GM19099 (cell line): ENCODE data around the gene GFPT2.

Experiments used
- POLR2A ChIP-seq: IDR thresholded peaks from 3 replicates; pipeline ENCODE4 v1.6.1; 2011; ENCODE audit warnings: low read depth; ENCODE audit not compliant: insufficient read length; ENCODE audit errors: extremely low read depth

GFPT2 gene

DNA sequence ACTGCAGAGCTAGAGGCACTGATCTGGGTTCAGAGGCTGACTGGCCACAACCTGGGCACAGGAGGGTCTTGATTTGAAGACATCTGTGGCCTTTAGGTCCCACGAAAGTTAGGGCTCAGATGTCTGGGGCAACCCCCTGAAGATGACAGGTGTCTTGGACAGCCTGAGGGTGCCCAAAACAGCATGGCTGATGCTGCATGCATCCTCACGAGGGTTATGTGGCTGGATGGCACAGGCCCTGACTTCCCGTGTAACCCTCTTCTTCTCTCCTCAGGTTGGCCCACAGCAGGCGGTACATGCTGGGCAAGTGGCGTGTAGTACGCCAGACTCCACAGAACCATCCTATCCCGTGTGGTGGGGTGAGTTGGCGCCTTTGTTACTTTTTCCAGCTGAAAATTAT is 29.8 kb upstream of the GFPT2 start:
- TF ChIP-seq POLR2A, result no peak

DNA sequence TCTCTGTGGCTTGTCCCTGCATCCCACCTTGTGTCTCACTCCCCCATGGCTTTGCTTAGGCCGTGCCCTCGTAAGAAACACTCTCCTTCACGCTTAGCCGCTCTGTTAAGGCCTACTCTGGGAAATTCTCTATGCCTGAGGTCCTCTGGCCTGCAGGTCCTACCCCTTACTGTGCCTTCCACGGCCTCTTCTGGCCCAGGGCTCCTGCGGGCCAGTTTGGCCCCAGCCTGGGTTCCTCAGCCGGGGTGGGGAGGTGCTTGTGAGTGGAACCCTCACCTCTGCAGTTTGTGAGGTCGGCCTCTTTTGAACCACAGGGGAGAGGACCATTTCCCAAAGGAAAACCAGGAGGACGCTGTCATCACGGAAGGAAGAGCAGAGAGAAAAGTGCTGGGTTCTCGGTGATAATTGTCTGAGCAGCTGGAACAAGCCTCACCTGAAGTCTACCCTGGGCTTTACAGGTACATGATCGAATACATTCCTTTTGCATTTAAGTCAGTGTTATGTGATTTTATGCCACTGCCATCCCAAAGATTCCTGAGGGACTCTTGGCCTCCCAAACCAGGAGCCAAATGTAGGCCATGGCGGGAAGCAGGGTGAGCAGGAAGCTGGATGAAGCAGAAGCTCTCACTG is 28.8 kb upstream of the GFPT2 start:
- no peak for TF ChIP-seq POLR2A

DNA sequence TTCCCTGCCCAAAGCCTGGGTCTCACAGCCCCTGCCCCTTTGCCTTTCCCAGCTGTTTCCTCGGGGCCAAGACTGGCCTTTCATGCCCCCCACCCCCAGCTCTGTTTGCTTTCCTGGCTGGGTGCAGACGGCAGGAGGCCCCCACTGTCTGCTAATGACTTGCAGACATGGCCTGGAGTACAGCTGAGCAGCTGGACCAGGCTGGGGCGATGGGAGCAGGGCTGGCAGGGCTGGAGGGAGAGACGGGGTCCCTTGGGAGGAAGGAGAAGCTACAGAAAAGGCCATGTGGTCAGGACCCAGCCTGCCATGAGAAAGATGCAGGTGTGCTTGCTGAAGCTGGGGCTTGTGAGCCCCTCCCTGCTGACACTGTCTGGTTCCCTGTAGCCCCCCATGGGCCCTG is 28.3 kb upstream of the GFPT2 start:
- TF ChIP-seq POLR2A, result no peak

DNA sequence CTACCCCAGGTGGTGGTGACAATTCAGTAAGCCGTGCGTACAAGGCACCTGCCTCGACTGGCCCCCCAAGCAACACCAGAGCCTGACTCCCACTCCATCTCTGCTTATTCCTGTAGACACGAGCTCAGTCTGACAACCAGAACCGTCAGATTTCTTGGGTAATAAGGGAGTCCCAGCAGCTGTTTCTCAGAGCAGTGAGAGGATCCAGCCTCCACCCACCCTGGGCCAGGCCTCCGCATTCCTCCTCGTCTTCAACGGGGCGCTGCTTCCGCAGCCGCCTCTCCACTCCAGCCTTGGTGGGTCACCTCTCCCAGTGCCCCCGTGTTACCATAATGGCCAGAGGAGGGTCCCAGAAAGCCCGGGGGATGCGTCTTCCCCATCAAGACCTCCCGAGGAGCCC is 27.7 kb upstream of the GFPT2 start:
- TF ChIP-seq POLR2A, result no peak

DNA sequence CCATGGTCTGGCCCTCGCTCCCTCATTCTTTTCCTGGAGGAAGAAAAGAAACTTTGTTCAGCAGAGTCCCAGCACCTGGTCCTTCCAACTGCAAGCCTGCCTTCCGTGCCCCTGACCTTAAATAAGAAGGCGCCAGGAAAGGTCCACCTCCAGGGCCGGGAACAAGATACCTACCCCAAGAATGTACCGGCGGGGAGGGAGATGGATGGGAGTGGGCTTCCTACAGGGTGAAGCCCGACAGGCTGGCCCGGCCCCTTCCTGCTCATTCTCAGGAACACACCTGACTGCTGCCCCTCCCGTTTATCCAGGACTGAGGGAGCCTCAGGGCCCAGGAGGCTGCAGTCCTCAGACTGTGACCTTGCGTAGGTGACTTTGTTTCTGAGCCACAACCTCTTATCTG is 27.3 kb upstream of the GFPT2 start:
- no peak for TF ChIP-seq POLR2A

DNA sequence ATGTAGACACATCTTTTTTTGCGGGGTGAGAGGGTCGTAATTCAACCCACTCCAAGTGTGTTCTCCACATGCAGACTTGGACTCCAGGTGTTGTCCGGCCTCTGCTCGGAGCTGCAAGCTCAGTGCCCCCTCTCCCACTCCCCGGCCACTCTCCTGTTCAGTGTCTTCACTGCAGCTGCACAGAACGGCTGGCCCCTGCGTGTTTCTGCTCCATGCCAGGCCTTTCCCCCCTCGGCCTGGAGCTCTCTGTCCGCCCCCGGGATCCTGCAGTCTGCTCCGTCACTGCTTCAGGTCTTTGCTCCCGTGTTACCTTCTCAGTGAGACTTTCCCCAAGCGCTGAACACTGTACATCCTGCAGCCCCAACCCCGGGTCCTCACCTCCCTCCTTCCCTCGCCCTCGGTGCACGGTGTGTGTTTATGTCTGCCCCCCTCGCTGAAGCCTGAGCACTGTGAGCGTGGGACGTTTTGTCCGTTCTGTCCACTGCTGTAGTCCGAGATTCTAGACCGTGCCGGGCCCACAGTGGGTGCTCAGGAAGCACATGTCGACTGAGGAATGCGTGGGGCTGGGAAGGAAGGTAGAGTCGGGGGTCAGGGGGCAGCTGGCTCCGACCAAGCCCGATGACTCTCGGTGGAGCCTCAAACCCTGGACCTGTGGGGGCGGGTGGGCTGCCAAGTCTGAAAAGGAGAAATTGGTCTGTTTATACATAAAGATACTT is 26.4 kb upstream of the GFPT2 start:
- no peak for TF ChIP-seq POLR2A

DNA sequence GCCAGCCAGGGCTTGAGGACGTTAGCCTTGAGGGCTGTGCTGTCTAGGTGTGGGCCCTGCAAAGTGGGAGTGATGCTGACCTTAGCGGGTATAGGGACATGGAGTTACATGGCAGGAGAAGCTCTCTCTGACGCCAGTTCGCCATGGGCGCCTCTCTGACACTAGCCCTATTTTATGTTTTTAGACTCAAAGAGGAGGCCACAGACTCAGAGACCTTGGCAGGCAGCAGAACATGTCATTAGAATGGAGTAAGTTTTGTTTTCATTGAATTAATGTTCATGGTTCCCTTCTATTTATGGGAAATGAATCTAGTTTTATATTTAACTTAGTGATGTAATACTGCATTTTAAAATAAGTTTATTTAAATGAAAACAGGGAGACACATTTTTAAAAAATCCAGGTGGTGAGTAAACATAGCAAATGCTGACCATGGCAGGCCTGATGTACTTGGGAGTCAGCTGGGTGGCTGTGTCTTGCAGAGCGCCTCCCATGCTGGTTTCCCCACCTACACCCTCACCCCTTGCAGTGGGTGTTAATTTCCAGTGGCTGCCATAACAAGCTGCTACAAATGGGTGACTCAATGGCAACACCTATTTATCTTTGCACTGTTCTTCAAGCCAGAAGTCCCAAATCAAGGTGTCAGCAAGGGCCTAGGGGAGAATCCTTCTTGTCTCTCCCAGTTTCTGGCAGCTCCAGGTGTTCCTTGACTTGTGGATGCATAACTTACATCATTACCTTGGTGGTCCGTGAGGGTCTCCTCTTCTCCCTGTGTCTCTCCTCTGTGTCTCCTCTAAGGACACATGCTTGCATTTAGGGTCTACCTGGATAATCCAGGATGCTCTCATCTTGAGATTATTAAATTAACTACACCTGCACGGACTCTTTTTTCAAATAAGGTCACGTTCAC is 25.6 kb upstream of the GFPT2 start:
- TF ChIP-seq POLR2A, result no peak

DNA sequence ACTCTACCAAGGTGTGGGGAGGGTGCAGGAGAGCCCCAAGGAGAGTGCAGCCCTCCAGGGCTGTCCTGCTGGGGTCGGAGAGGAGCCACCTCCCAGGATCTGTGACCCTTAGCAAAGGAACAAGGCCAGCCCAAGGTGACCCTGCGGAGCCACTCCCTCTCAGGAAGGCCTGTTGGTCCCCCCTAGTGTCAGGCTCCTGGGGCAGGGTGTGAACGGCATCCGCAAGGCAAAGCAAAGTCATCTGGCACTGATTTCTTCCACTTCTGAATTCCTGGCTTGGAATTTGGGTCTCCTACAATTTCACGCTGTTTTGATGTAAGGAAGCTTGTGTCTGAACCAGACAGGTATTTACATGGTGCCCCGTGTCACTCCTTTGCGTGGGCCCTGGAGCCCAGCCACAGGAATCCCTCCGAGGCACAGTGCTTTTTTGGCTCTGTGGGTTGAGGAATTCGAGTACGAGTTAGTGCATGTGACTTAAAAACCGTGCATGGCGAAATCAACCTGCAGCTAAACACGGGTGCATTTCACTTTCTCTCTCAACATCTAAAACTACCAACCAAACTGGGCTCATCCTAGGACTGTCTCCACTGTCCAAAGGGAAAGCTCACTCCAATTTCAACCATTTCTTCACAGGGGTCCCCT is 24.5 kb upstream of the GFPT2 start:
- TF ChIP-seq POLR2A, result no peak

DNA sequence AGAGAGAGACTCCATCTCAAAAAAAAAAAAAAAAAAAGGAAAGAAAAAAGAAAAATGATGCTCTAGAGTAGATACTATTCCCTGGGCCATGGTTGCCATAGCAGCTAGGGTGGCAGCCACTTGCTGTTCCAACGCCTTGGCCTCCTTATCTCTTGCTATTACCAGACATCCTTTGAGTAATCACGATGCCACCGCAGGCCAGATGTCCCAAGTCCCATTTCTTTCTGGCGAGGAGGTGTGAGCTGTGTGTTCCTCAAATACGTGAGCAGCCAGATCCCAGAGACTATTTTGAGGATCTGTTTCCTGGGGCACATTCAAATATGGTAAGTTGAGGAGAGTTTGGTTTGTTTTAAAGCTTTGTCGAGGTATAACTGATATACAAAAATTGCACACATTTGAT is 23.4 kb upstream of the GFPT2 start:
- no peak for TF ChIP-seq POLR2A

DNA sequence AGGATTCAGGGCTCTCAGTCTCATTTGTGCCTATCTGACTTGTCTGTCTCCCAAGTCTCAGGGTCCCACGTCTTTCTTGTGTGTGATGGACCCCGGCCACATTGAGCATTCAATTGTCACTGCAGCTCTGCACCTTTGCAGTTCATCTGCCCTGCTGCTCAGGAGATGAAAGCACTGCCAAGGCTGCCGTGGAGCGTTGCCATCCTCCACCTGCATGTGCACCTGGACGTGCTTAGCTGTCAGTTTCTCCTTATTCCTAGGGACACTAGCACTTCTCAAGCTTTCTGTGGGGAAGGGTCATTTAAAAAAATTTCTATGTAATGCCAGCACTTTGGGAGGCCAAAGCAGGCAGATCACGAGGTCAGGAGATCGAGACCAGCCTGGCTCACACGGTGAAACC is 22.8 kb upstream of the GFPT2 start:
- TF ChIP-seq POLR2A, result no peak

DNA sequence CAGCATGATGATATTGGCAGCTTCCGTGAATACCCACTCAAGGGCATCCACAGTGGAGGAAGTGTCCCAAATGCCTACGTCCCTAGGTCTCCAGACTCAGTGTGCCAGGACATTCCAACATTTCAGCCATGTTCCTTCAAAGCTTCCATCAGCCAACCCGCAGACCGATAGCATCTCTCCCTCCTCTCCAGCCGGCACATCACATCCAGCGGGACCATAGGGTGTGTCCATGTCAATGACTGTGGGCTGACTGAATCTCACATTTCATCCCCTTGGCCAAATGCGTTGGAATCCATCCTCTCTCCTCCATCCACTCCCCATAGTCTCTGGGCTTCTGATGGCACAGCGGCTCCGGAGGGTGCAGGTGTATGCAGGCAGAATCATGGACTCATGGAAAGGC is 22.2 kb upstream of the GFPT2 start:
- TF ChIP-seq POLR2A, result no peak

DNA sequence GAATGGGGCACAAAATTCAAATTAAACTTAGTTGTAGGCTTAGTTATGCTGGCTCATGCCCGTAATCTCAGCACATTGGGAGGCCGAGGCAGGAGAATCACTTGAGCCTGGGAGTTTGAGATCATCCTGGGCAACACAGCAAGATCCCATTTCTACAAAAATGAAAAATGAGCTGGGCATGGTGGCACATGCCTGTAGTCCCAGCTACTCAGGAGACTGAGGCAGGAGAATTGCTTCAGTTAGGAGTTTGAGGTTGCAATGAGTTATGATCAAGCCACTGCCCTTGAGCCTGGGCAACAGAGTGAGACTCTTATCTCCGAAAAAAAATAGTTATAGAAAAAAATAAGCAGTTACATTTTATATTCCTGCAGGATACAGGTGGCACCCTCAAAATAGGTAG is 20.7 kb upstream of the GFPT2 start:
- no peak for TF ChIP-seq POLR2A

DNA sequence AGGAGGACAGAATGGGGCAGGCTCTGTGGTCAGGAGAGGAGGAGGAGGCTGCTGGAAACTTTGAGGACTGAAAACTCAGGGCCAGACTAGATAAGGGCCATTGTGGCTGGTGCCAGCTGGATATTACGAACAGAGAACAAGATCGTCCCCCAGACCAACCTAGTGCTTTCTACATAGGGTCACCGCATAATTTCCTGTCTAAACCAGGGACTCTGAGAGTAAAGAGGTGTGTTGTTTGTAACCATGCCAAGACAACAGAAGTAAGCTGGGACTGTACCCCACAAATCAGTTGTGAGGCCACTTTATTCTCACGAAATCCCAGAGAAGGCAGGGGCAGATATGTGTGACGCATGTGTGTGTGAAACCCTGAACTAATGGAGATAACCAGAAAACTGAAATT is 20.3 kb upstream of the GFPT2 start:
- TF ChIP-seq POLR2A, result no peak

DNA sequence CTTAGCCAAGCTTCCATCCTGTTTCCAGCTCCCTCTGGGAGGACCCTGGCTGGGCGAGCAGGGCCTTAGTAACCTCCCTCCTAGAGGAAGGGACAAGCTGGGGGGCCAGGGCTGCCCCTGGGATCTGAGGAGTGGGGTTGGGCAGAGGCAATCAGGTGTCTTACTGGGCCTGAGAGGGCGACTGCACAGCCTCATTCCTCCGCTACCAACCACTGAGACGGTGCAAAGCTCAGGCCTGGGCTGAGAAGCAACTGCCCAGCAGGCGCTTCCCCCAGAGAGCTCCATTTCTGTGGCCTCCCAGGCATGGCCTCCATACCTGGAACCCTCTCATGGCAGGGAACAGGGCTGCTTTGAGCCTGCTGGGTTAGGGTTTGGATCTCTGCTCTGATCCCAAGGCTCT is 18.8 kb upstream of the GFPT2 start:
- no peak for TF ChIP-seq POLR2A
